H9 (cell line): Measurements from ENCODE around the gene RAD9B. TPM values are rescaled to one million over a fixed set of nuclear protein-coding genes. Genes with fewer than 3 reads are reported as not detected.

Experiments
- DNase-seq: peaks from one replicate; pipeline ENCODE4 v3.0.0-alpha.2; 2017
- H2AFZ ChIP-seq: one replicate; pipeline ENCODE4 v1.6.1; 2013; ENCODE audit warnings: mild to moderate bottlenecking, low read length, control low read depth, moderate library complexity
- H2AK5ac ChIP-seq: 2 replicates; pipeline ENCODE4 v1.6.1; 2013; ENCODE audit warnings: low read length, control low read depth, mixed read lengths; ENCODE audit not compliant: insufficient read length
- H2BK120ac ChIP-seq: one replicate; pipeline ENCODE4 v1.6.1; 2013; ENCODE audit warnings: low read depth, mild to moderate bottlenecking, low read length, control low read depth, inconsistent platforms; ENCODE audit not compliant: poor library complexity, severe bottlenecking
- H2BK12ac ChIP-seq: 2 replicates; pipeline ENCODE4 v1.6.1; 2013; ENCODE audit warnings: low read length, control low read depth, mixed read lengths, low read depth; ENCODE audit not compliant: insufficient read length
- H2BK15ac ChIP-seq: 2 replicates; pipeline ENCODE4 v1.6.1; 2013; ENCODE audit warnings: low read depth, low read length, control low read depth
- H2BK20ac ChIP-seq: one replicate; pipeline ENCODE4 v1.6.1; 2013; ENCODE audit warnings: low read depth, mild to moderate bottlenecking, low read length, control low read depth, inconsistent platforms; ENCODE audit not compliant: poor library complexity, severe bottlenecking
- H2BK5ac ChIP-seq: 2 replicates; pipeline ENCODE4 v1.6.1; 2013; ENCODE audit warnings: low read length, control low read depth, mixed read lengths; ENCODE audit not compliant: insufficient read length
- H3K14ac ChIP-seq: 2 replicates; pipeline ENCODE4 v1.6.1; 2013; ENCODE audit warnings: low read length, control low read depth; ENCODE audit not compliant: insufficient read depth
- H3K18ac ChIP-seq: 2 replicates; pipeline ENCODE4 v1.6.1; 2013; ENCODE audit warnings: low read depth, mild to moderate bottlenecking, mixed read lengths, low read length, control low read depth; ENCODE audit not compliant: insufficient read length
- H3K23ac ChIP-seq: 2 replicates; pipeline ENCODE4 v1.6.1; 2013; ENCODE audit warnings: low read length, control low read depth, mixed read lengths, low read depth; ENCODE audit not compliant: insufficient read length
- H3K23me2 ChIP-seq: 2 replicates; pipeline ENCODE4 v1.6.1; 2013; ENCODE audit warnings: low read depth, mild to moderate bottlenecking, mixed read lengths, low read length, control low read depth; ENCODE audit not compliant: insufficient read length, poor library complexity, severe bottlenecking
- H3K27ac ChIP-seq: 2 replicates; pipeline ENCODE4 v1.5.1; 2013; ENCODE audit warnings: low read length, control low read depth, mixed read lengths, low read depth; ENCODE audit not compliant: insufficient read length
- H3K27me3 ChIP-seq: 2 replicates; pipeline ENCODE4 v1.6.1; 2013; ENCODE audit warnings: low read length, control low read depth, inconsistent platforms; ENCODE audit not compliant: insufficient read depth
- H3K4ac ChIP-seq: 2 replicates; pipeline ENCODE4 v1.6.1; 2013; ENCODE audit warnings: low read depth, mild to moderate bottlenecking, control low read depth, inconsistent platforms, low read length, moderate library complexity
- H3K4me1 ChIP-seq: 2 replicates; pipeline ENCODE4 v1.6.1; 2013; ENCODE audit warnings: low read length, control low read depth, inconsistent platforms; ENCODE audit not compliant: insufficient read depth
- H3K4me2 ChIP-seq: 2 replicates; pipeline ENCODE4 v1.6.1; 2013; ENCODE audit warnings: low read length, control low read depth, mixed read lengths; ENCODE audit not compliant: insufficient read length, insufficient read depth
- H3K56ac ChIP-seq: 2 replicates; pipeline ENCODE4 v1.6.1; 2013; ENCODE audit warnings: low read depth, mild to moderate bottlenecking, mixed read lengths, low read length, control low read depth; ENCODE audit not compliant: insufficient read length
- H3K79me1 ChIP-seq: 2 replicates; pipeline ENCODE4 v1.6.1; 2013; ENCODE audit warnings: low read depth, mild to moderate bottlenecking, moderate library complexity, low read length, control low read depth, inconsistent platforms; ENCODE audit not compliant: insufficient read depth, poor library complexity, severe bottlenecking
- H3K79me2 ChIP-seq: 2 replicates; pipeline ENCODE4 v1.6.1; 2013; ENCODE audit warnings: low read length, control low read depth, inconsistent platforms; ENCODE audit not compliant: insufficient read depth
- H3K9ac ChIP-seq: 2 replicates; pipeline ENCODE4 v1.6.1; 2013; ENCODE audit warnings: low read length, control low read depth, mixed read lengths; ENCODE audit not compliant: insufficient read length; ENCODE audit errors: extremely low read depth
- H3K9me3 ChIP-seq: one replicate; pipeline ENCODE4 v1.6.1; 2013; ENCODE audit warnings: low read depth, low read length, inconsistent platforms; ENCODE audit not compliant: control insufficient read depth
- H3T11ph ChIP-seq: one replicate; pipeline ENCODE4 v1.6.1; 2013; ENCODE audit warnings: mild to moderate bottlenecking, low read length, control low read depth, inconsistent platforms
- H4K20me1 ChIP-seq: one replicate; pipeline ENCODE4 v1.6.1; 2013; ENCODE audit not compliant: control insufficient read depth, insufficient read length, insufficient read depth
- H4K5ac ChIP-seq: 2 replicates; pipeline ENCODE4 v1.6.1; 2013; ENCODE audit warnings: low read depth, mild to moderate bottlenecking, mixed read lengths, low read length, control low read depth; ENCODE audit not compliant: insufficient read length
- H4K8ac ChIP-seq: replicated peaks from 2 replicates; pipeline ENCODE4 v1.6.1; 2013; ENCODE audit warnings: low read length, control low read depth, mixed read lengths, low read depth; ENCODE audit not compliant: insufficient read length
- H4K91ac ChIP-seq: 2 replicates; pipeline ENCODE4 v1.6.1; 2013; ENCODE audit warnings: low read depth, mild to moderate bottlenecking, moderate library complexity, mixed read lengths, low read length, control low read depth; ENCODE audit not compliant: insufficient read length
- H3K27ac Mint-ChIP-seq, 3 experiments: 2 replicates in 2 of 3; 3 replicates in 1 of 3; pipeline ENCODE4 v1.8.0; 2020 to 2021; ENCODE audit warnings: mixed read lengths in 3 of 3, mild to moderate bottlenecking in 1 of 3, moderate library complexity in 1 of 3
- H3K27me3 Mint-ChIP-seq: 2 replicates; pipeline ENCODE4 v1.8.0; 2021; ENCODE audit warnings: low read depth, mild to moderate bottlenecking, moderate library complexity, mixed read lengths
- H3K36me3 Mint-ChIP-seq, 3 experiments: 2 replicates in 2 of 3; 3 replicates in 1 of 3; pipeline ENCODE4 v1.8.0; 2020 to 2021; ENCODE audit warnings: low read depth in 3 of 3, mixed read lengths in 3 of 3; ENCODE audit not compliant: insufficient read depth in 1 of 3
- H3K4me1 Mint-ChIP-seq, 2 experiments: 2 replicates each; pipeline ENCODE4 v1.8.0; 2020; ENCODE audit warnings: mixed read lengths in 2 of 2
- H3K4me3 Mint-ChIP-seq, 2 experiments: 2 replicates in 1 of 2; 3 replicates in 1 of 2; pipeline ENCODE4 v1.8.0; 2020 to 2021; ENCODE audit warnings: mild to moderate bottlenecking in 2 of 2, mixed read lengths in 2 of 2, moderate library complexity in 1 of 2
- H3K9me3 Mint-ChIP-seq, 2 experiments: 2 replicates in 1 of 2; 3 replicates in 1 of 2; pipeline ENCODE4 v1.8.0; 2020; ENCODE audit warnings: mild to moderate bottlenecking in 2 of 2, mixed read lengths in 2 of 2, moderate library complexity in 1 of 2
- CTCF ChIP-seq: fragments of 200-600 bp; sonication (generic); conservative IDR thresholded peaks from 3 replicates; pipeline ENCODE4 v1.8.0; 2021; ENCODE audit warnings: antibody characterized with exemption, mild to moderate bottlenecking
- WGBS: extraction: QIAGEN DNeasy Blood & Tissue Kit; methylation state at CpG from one replicate; pipeline ENCODE4 v1.1.7; 2013; ENCODE audit warnings: missing lambda C conversion rate, low lambda C conversion rate, mixed read lengths; ENCODE audit not compliant: insufficient read length; ENCODE audit errors: extremely low coverage; 5-methylcytosine and 5-hydroxymethylcytosine counted together
- total RNA-seq: library from RNA; stranded (reverse); gene quantifications from 2 replicates; pipeline ENCODE4 v1.2.1, GENCODE V29; 2021

Gene RAD9B
- total RNA-seq, 1 experiment from 2014 or later, result not detected

GRCh38 chr12:110546339-110546738 is 44.2 kb downstream of the RAD9B start:
- Histone ChIP-seq H3K9ac (no peak overlapping the region), H4K20me1 (no peaks in the 10 kb centered on the region), H3K9me3 (no peaks in the 10 kb centered on the region), H3T11ph (no peak overlapping the region), H2AFZ (no peak overlapping the region), H3K4me2 (no peak overlapping the region), H3K4ac (no peak overlapping the region), H3K14ac (no peak overlapping the region), H2BK20ac (no peak overlapping the region), H3K27me3 (no peaks in the 10 kb centered on the region), H3K79me1 (no peaks in the 10 kb centered on the region), H3K23ac (no peak overlapping the region), H4K91ac (no peak overlapping the region), H2BK120ac (no peak overlapping the region), H2BK15ac (no peak overlapping the region), H2AK5ac (no peak overlapping the region), H2BK5ac (no peak overlapping the region), H3K18ac (no peak overlapping the region), H3K56ac (no peak overlapping the region), H3K4me1 (no peaks in the 10 kb centered on the region), H3K27ac (no peak overlapping the region), H3K79me2 (0 out of 2 replicates have a peak, but pooled peaks cover 2% of the 10 kb centered on the region), H2BK12ac (no peak overlapping the region), H3K23me2 (no peaks in the 10 kb centered on the region), H4K5ac (no peak overlapping the region), H4K8ac (no peak overlapping the region)
- Mint-ChIP-seq H3K27ac (0 out of 7 replicates have a peak overlapping the region, but pooled peaks of 1 of the 3 experiments have one; percentile 6), H3K36me3 (peaks cover 9 to 30% (median 23%) of the 10 kb centered on the region in 3 experiments), H3K4me1 (peaks cover 3 to 8% of the 10 kb centered on the region in 2 experiments; a peak in 1 of 4 replicates), H3K27me3 (no peaks in the 10 kb centered on the region), H3K9me3 (no peaks in the 10 kb centered on the region), H3K4me3 (no peak overlapping the region)
- WGBS, result no CpG with 5 or more reads among the region's 3 CpGs
- DNase-seq, result no peak
- TF ChIP-seq CTCF, result no peak
